H1 (cell line): ENCODE measurements around the gene DCBLD2. TPM values are rescaled to one million over a fixed set of nuclear protein-coding genes. Genes with fewer than 3 reads are reported as not detected.

Source experiments
- ASH2L ChIP-seq: fragments of 200-600, 300-600 bp; sonication (generic); IDR thresholded peaks from one replicate; pipeline ENCODE4 v1.7.1; 2017; ENCODE audit warnings: low read length
- CHD7 ChIP-seq: fragments of 300-600 bp; sonication (generic); IDR thresholded peaks from 2 replicates; pipeline ENCODE4 v1.7.1; 2012; ENCODE audit warnings: low read length, moderate library complexity, mild to moderate bottlenecking, inconsistent platforms; ENCODE audit not compliant: insufficient replicate concordance
- CREB1 ChIP-seq: IDR thresholded peaks from 2 replicates; pipeline ENCODE4 v1.6.1; 2012; ENCODE audit warnings: inconsistent platforms
- JUND ChIP-seq: IDR thresholded peaks from 2 replicates; pipeline ENCODE4 v1.6.1; 2011; ENCODE audit warnings: mild to moderate bottlenecking, improper control_type of control experiment, low read length
- MAFK ChIP-seq: IDR thresholded peaks from 2 replicates; pipeline ENCODE4 v1.6.1; 2012; ENCODE audit warnings: low read depth, mild to moderate bottlenecking, improper control_type of control experiment, low read length
- NRF1 ChIP-seq: IDR thresholded peaks from 2 replicates; pipeline ENCODE4 v1.6.1; 2011; ENCODE audit warnings: mild to moderate bottlenecking, low read depth, low read length, improper control_type of control experiment
- SRF ChIP-seq: IDR thresholded peaks from 2 replicates; pipeline ENCODE4 v1.6.1; 2011; ENCODE audit warnings: mild to moderate bottlenecking, low read depth, low read length, moderate library complexity
- TAF1 ChIP-seq: IDR thresholded peaks from 2 replicates; pipeline ENCODE4 v1.6.1; 2011; ENCODE audit warnings: mild to moderate bottlenecking, low read depth, low read length
- polyA plus RNA-seq, 7 experiments: library from polyadenylated mRNA; depleted of rRNA in 3 of 7; stranded (reverse) in 5 of 7; unstranded in 2 of 7; fragments of >200 nt in 5 of 7; fragments of 200-250 nt in 2 of 7; gene quantifications; 1 replicate in 5 of 7; 2 replicates in 1 of 7; 4 replicates in 1 of 7; pipeline versions ENCODE4 v1.2.1 to v1.2.3, GENCODE V29; 2011 to 2013; ENCODE audit warnings: missing spikeins in 2 of 7, mixed read lengths in 2 of 7
- total RNA-seq: library from RNA; stranded (reverse); fragmentation: NEBNext Ultra II Directional; extraction: Animal tissue kit (Norgen Biotek cat#: 25700); gene quantifications from 2 replicates; pipeline ENCODE4 v1.2.1, GENCODE V29; 2021

The DCBLD2 gene
- total and polyA plus RNA-seq, 2 of the 8 experiments (the other 6 are each of a cell fraction or from before 2014, with no cell fraction given), result 19.6 to 63.8 TPM

- no peak for TF ChIP-seq MAFK
- TF ChIP-seq NRF1, result no peak
- no peak for TF ChIP-seq SRF
- no peak for TF ChIP-seq CREB1
- no peak for TF ChIP-seq JUND
- TF ChIP-seq CHD7, result no peak
- no peak for TF ChIP-seq ASH2L
- no peak for TF ChIP-seq TAF1
Observed at GRCh38 chr3:98856724-98857123, 44.8 kb downstream of the DCBLD2 start (continued).
